ENCODE data around the gene MAP2K7. TPM values are rescaled to one million over a fixed set of nuclear protein-coding genes. Genes with fewer than 3 reads are reported as not detected.

Gene MAP2K7
- total RNA-seq, 1 experiment from 2014 or later = 39.4 TPM

DNA sequence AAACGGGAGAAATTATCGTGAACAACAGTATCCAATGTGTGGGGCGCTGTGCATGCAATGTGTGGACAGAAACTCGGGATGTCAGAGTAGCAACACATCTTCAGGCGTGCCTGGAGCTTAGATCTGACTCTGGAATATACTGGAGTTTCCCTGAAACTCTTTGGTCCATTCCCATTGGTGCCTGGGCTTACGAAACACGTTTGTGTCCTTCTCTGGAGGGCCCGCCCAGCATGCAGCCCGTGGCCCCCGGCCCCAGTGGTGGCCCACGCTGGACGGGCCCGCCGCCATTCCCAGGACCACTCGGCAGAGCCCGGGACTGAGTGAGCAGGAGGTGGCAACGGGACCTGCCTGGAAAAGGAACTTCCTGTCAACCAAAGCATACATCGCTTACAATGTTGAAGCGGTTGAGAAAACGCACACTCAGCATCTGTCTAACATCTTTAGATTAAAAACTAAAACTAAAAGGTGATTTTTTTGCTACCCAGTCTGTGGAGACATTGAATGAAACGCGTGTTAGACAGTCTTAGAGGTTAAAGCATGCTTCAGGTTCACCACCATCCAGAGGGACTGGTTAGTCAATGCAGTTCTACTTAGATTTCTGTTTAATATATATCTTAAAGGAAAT, 59.1 kb downstream of the MAP2K7 start (continued):
- TF ChIP-seq NFATC4 (CRISPR knock-in tag; IDR thresholded peaks at IDR 0.05) = no peak
- no peak for TF ChIP-seq ZNF219 (CRISPR knock-in tag; IDR thresholded peaks at IDR 0.05; ENCODE audit: borderline replicate concordance)
- TF ChIP-seq CBFB (CRISPR knock-in tag; IDR thresholded peaks at IDR 0.05; ENCODE audit: low read depth) = no peak
- TF ChIP-seq, protein P1, sequence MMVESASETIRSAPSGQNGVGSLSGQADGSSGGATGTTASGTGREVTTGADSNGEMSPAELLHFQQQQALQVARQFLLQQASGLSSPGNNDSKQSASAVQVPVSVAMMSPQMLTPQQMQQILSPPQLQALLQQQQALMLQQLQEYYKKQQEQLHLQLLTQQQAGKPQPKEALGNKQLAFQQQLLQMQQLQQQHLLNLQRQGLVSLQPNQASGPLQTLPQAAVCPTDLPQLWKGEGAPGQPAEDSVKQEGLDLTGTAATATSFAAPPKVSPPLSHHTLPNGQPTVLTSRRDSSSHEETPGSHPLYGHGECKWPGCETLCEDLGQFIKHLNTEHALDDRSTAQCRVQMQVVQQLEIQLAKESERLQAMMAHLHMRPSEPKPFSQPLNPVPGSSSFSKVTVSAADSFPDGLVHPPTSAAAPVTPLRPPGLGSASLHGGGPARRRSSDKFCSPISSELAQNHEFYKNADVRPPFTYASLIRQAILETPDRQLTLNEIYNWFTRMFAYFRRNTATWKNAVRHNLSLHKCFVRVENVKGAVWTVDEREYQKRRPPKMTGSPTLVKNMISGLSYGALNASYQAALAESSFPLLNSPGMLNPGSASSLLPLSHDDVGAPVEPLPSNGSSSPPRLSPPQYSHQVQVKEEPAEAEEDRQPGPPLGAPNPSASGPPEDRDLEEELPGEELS (CRISPR knock-in tag; IDR thresholded peaks at IDR 0.05) = no peak

DNA sequence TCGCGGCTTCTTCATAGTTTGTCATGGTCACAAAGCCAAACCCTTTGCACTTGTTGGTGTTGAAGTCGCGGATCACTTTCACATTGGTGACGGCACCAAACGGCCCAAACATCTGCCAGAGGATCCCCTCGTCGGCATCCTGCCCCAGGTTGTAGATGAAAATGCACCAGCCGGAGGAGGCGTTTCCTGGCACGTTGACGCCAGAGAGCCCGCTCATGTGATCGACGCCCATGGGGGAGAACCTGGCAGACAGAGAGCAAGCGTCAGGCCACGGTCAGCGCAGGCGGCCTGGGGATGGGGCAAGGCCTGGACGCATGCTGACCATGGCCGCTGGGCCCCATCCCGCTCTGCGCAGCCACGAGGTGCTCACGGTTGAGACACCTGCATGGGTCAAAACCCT, 59.9 kb downstream of the MAP2K7 start:
- POLR2A ChIA-PET = no interaction called here
- Mint-ChIP-seq H3K9me3 (no peaks in the 10 kb centered on the region), H3K36me3 (peaks cover 59% of the 10 kb centered on the region), H3K4me1 (peaks cover 3% of the 10 kb centered on the region), H3K4me3 (no peak overlapping the region), H3K27me3 (ENCODE audit: low read depth) (no peaks in the 10 kb centered on the region), H3K27ac (no peak overlapping the region; the same call in 1 of the 2 replicates)
- TF ChIP-seq MYBL2 (CRISPR knock-in tag; IDR thresholded peaks at IDR 0.05) (no peak), OVOL2 (CRISPR knock-in tag; IDR thresholded peaks at IDR 0.05; ENCODE audit: borderline replicate concordance) (no peak), JUN (CRISPR knock-in tag; IDR thresholded peaks at IDR 0.05) (no peak), NFYB (CRISPR knock-in tag; conservative IDR thresholded peaks at IDR 0.05; ENCODE audit: low read depth) (no peak), ATF1 (CRISPR knock-in tag; IDR thresholded peaks at IDR 0.05) (no peak), IRF2 (CRISPR knock-in tag; IDR thresholded peaks at IDR 0.05; ENCODE audit: borderline replicate concordance, low read depth) (no peak), MXD4 (CRISPR knock-in tag; IDR thresholded peaks at IDR 0.05; ENCODE audit: borderline replicate concordance) (no peak), RELA (CRISPR knock-in tag; IDR thresholded peaks at IDR 0.05; ENCODE audit: borderline replicate concordance) (no peak), GRHL2 (CRISPR knock-in tag; IDR thresholded peaks at IDR 0.05; ENCODE audit: insufficient replicate concordance, severe bottlenecking) (no peak), ZNF138 (CRISPR knock-in tag; conservative IDR thresholded peaks at IDR 0.05) (no peak), CREB1 (CRISPR knock-in tag; IDR thresholded peaks at IDR 0.05) (no peak)
- TF ChIP-seq, protein P2, sequence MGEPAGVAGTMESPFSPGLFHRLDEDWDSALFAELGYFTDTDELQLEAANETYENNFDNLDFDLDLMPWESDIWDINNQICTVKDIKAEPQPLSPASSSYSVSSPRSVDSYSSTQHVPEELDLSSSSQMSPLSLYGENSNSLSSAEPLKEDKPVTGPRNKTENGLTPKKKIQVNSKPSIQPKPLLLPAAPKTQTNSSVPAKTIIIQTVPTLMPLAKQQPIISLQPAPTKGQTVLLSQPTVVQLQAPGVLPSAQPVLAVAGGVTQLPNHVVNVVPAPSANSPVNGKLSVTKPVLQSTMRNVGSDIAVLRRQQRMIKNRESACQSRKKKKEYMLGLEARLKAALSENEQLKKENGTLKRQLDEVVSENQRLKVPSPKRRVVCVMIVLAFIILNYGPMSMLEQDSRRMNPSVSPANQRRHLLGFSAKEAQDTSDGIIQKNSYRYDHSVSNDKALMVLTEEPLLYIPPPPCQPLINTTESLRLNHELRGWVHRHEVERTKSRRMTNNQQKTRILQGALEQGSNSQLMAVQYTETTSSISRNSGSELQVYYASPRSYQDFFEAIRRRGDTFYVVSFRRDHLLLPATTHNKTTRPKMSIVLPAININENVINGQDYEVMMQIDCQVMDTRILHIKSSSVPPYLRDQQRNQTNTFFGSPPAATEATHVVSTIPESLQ (CRISPR knock-in tag; IDR thresholded peaks at IDR 0.05) = no peak
- TF ChIP-seq, protein P1 (CRISPR knock-in tag; IDR thresholded peaks at IDR 0.05) = no peak
- TF ChIP-seq, protein P3, sequence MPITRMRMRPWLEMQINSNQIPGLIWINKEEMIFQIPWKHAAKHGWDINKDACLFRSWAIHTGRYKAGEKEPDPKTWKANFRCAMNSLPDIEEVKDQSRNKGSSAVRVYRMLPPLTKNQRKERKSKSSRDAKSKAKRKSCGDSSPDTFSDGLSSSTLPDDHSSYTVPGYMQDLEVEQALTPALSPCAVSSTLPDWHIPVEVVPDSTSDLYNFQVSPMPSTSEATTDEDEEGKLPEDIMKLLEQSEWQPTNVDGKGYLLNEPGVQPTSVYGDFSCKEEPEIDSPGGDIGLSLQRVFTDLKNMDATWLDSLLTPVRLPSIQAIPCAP (CRISPR knock-in tag; IDR thresholded peaks at IDR 0.05) = no peak
- TF ChIP-seq, protein P4, sequence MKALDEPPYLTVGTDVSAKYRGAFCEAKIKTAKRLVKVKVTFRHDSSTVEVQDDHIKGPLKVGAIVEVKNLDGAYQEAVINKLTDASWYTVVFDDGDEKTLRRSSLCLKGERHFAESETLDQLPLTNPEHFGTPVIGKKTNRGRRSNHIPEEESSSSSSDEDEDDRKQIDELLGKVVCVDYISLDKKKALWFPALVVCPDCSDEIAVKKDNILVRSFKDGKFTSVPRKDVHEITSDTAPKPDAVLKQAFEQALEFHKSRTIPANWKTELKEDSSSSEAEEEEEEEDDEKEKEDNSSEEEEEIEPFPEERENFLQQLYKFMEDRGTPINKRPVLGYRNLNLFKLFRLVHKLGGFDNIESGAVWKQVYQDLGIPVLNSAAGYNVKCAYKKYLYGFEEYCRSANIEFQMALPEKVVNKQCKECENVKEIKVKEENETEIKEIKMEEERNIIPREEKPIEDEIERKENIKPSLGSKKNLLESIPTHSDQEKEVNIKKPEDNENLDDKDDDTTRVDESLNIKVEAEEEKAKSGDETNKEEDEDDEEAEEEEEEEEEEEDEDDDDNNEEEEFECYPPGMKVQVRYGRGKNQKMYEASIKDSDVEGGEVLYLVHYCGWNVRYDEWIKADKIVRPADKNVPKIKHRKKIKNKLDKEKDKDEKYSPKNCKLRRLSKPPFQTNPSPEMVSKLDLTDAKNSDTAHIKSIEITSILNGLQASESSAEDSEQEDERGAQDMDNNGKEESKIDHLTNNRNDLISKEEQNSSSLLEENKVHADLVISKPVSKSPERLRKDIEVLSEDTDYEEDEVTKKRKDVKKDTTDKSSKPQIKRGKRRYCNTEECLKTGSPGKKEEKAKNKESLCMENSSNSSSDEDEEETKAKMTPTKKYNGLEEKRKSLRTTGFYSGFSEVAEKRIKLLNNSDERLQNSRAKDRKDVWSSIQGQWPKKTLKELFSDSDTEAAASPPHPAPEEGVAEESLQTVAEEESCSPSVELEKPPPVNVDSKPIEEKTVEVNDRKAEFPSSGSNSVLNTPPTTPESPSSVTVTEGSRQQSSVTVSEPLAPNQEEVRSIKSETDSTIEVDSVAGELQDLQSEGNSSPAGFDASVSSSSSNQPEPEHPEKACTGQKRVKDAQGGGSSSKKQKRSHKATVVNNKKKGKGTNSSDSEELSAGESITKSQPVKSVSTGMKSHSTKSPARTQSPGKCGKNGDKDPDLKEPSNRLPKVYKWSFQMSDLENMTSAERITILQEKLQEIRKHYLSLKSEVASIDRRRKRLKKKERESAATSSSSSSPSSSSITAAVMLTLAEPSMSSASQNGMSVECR (CRISPR knock-in tag; IDR thresholded peaks at IDR 0.05; ENCODE audit: borderline replicate concordance) = no peak
- DNase-seq (ENCODE audit: low spot score) = no peak
- no peak for ATAC-seq
- CTCF ChIA-PET = interaction anchor here (1.0 kb wide), 1 partner anchor 10 kb away, joined by 3 read pairs; no protein-coding TSS in a partner anchor
